SK-N-SH (cell line): ENCODE data around the gene TMEM39B. TPM values are rescaled to one million over a fixed set of nuclear protein-coding genes. Genes with fewer than 3 reads are reported as not detected.

Experiments used
- CTCF ChIA-PET: fragments of 300-600, 350-600 bp; formaldehyde crosslinking; extraction: SDS; loops from one replicate; lab custom pipeline; 2021; lab: Yijun Ruan, JAX
- POLR2A ChIA-PET: fragments of 350-600 bp; sonication (Branson Sonifier 250); formaldehyde crosslinking; extraction: SDS; loops from one replicate; lab custom pipeline; 2020; ENCODE audit warnings: antibody characterized with exemption, inconsistent platforms; lab: Yijun Ruan, JAX
- DNase-seq: peaks from one replicate; pipeline ENCODE4 v3.0.0; 2012
- H2AFZ ChIP-seq: fragments of 200-600 bp; sonication (generic); 2 replicates; pipeline ENCODE4 v1.8.1; 2016; ENCODE audit warnings: antibody characterized with exemption, mild to moderate bottlenecking, low read depth
- H3F3A ChIP-seq: fragments of 200-600 bp; sonication (generic); replicated peaks from 2 replicates; pipeline ENCODE3; 2016; ENCODE audit warnings: antibody characterized with exemption, mild to moderate bottlenecking; ENCODE audit not compliant: insufficient read depth
- H3K27ac ChIP-seq, 2 experiments: fragments of 200-500 bp in 1 of 2; fragments of 200-600 bp in 1 of 2; sonication (Bioruptor generic) in 1 of 2; sonication (generic), shearing (Covaris generic) in 1 of 2; 2 replicates each; pipeline versions ENCODE4 v1.5.1 to v1.6.1; 2014 to 2016; ENCODE audit warnings: low read depth in 2 of 2, inconsistent platforms in 1 of 2, low read length in 1 of 2, mild to moderate bottlenecking in 1 of 2, mixed read lengths in 1 of 2
- H3K27me3 ChIP-seq: fragments of 200-600 bp; sonication (generic), shearing (Covaris generic); 2 replicates; pipeline ENCODE4 v1.6.1; 2016; ENCODE audit warnings: mixed run types; ENCODE audit not compliant: insufficient read depth
- H3K36me3 ChIP-seq, 2 experiments: fragments of 200-500 bp in 1 of 2; fragments of 200-600 bp in 1 of 2; sonication (Bioruptor generic) in 1 of 2; sonication (generic) in 1 of 2; replicated peaks in 1 of 2; 2 replicates each; pipeline versions ENCODE3 to v1.5.1; 2014 to 2016; ENCODE audit warnings: low read length in 1 of 2, mild to moderate bottlenecking in 1 of 2; ENCODE audit not compliant: insufficient read depth in 2 of 2, control insufficient read depth in 1 of 2
- H3K4me1 ChIP-seq, 2 experiments: fragments of 200-500 bp in 1 of 2; fragments of 200-600 bp in 1 of 2; sonication (Bioruptor generic) in 1 of 2; sonication (generic), shearing (Covaris generic) in 1 of 2; 2 replicates each; pipeline versions ENCODE4 v1.5.1 to v1.6.1; 2014 to 2016; ENCODE audit warnings: low read depth in 1 of 2, low read length in 1 of 2, mixed run types in 1 of 2; ENCODE audit not compliant: insufficient read depth in 2 of 2, control insufficient read depth in 1 of 2
- H3K4me2 ChIP-seq: fragments of 200-600 bp; sonication (generic), shearing (Covaris generic); 2 replicates; pipeline ENCODE4 v1.6.1; 2017; ENCODE audit warnings: mixed run types
- H3K4me3 ChIP-seq, 2 experiments: fragments of 200-500 bp in 1 of 2; fragments of 200-600 bp in 1 of 2; sonication (Bioruptor generic) in 1 of 2; sonication (generic), shearing (Covaris generic) in 1 of 2; 2 replicates each; pipeline versions ENCODE4 v1.5.1 to v1.8.1; 2014 to 2016; ENCODE audit warnings: low read depth in 2 of 2, inconsistent platforms in 1 of 2, low read length in 1 of 2, mild to moderate bottlenecking in 1 of 2, mixed read lengths in 1 of 2, moderate library complexity in 1 of 2
- H3K79me2 ChIP-seq: fragments of 200-600 bp; sonication (generic); 2 replicates; pipeline ENCODE4 v1.8.1; 2017; ENCODE audit warnings: mild to moderate bottlenecking; ENCODE audit not compliant: insufficient read depth
- H3K9ac ChIP-seq: fragments of 200-600 bp; sonication (generic); 2 replicates; pipeline ENCODE4 v1.6.1; 2017; ENCODE audit warnings: mixed run types
- H3K9me2 ChIP-seq: fragments of 200-600 bp; sonication (generic); 2 replicates; pipeline ENCODE4 v1.6.1; 2017; ENCODE audit warnings: mixed run types
- H3K9me3 ChIP-seq: fragments of 200-600 bp; sonication (generic); 2 replicates; pipeline ENCODE4 v1.6.1; 2017; ENCODE audit warnings: mixed run types, mild to moderate bottlenecking, moderate library complexity
- H4K20me1 ChIP-seq: fragments of 200-600 bp; sonication (generic); 2 replicates; pipeline ENCODE4 v1.6.1; 2017; ENCODE audit warnings: mild to moderate bottlenecking, mixed run types; ENCODE audit not compliant: insufficient read depth
- EZH2phosphoT487 ChIP-seq: fragments of 200-600 bp; sonication (generic); IDR thresholded peaks from 2 replicates; pipeline ENCODE4 v1.6.1; 2017; ENCODE audit warnings: low read depth, mixed run types, mild to moderate bottlenecking, antibody characterized with exemption, moderate library complexity, borderline replicate concordance
- FOXJ3 ChIP-seq: sonication (generic); formaldehyde crosslinking; IDR thresholded peaks from 2 replicates; pipeline ENCODE4 v1.5.1; 2020; ENCODE audit warnings: mild to moderate bottlenecking, missing genetic modification reagents
- FOXM1 ChIP-seq: IDR thresholded peaks from 2 replicates; pipeline ENCODE4 v1.4.0; 2012; ENCODE audit warnings: low read depth, mild to moderate bottlenecking
- JUND ChIP-seq: IDR thresholded peaks from 2 replicates; pipeline ENCODE4 v1.4.0; 2012
- TAF1 ChIP-seq: IDR thresholded peaks from 2 replicates; pipeline ENCODE4 v1.6.1; 2012; ENCODE audit warnings: low read depth, mild to moderate bottlenecking, low read length, moderate library complexity, borderline replicate concordance
- WGBS: methylation state at CpG from one replicate; pipeline ENCODE4 v1.1.6; 2017; ENCODE audit warnings: low lambda C conversion rate; 5-methylcytosine and 5-hydroxymethylcytosine counted together
- polyA plus RNA-seq, 3 experiments: library from polyadenylated mRNA; depleted of rRNA; stranded (reverse); fragments of >200 nt; gene quantifications; 2 replicates each; pipeline ENCODE4 v1.2.3, GENCODE V29; 2012
- TF ChIP-seq, protein P1 (sequence below): IDR thresholded peaks from 2 replicates; pipeline ENCODE4; 2012
- TF ChIP-seq, protein P2 (sequence below): IDR thresholded peaks from 2 replicates; pipeline ENCODE4 v1.4.0; 2012; ENCODE audit warnings: low read depth
- TF ChIP-seq, protein P3 (sequence below): fragments of 150-350 bp; IDR thresholded peaks from 2 replicates; pipeline ENCODE4 v1.6.1; 2017; ENCODE audit warnings: antibody characterized with exemption, low read length, low read depth, borderline replicate concordance
- TF ChIP-seq, protein P4 (sequence below): IDR thresholded peaks from 2 replicates; pipeline ENCODE4 v1.4.0; 2012; ENCODE audit warnings: low read depth, borderline replicate concordance

Gene TMEM39B
- polyA plus RNA-seq, 1 of the 3 experiments (the other 2 are of a cell fraction): 25.1 TPM

DNA sequence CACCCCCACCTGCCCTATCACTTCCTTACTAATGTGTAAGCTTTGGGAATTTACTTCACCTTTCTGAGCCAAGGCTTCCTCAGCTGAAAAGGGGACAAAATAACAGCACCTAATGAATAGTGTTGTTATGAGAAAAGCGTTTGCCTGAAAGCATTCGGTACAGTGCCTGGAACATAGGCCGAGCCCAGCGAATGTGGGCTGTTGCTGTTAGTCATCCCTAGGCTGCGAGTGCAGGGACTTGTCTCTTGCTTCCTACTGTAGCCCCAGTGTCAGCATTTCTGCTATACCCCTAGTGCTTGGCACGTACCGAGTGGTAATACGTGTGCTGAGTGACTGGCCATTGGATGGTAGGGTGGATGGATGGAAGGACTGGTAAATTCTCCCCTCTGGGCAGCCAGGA is 18.4 kb downstream of the TMEM39B start:
- no peak overlapping the region for H3K9ac ChIP-seq
- no peaks in the 10 kb centered on the region for H3K27me3 ChIP-seq
- DNase-seq: no peak
- no peak overlapping the region for H2AFZ ChIP-seq
- TF ChIP-seq FOXM1 (no peak), FOXJ3 (CRISPR knock-in tag) (no peak)
- TF ChIP-seq, all 33 proteins: peak for 0
- 99% methylated on average over 8 of the region's 8 CpGs for WGBS
- no peaks in the 10 kb centered on the region for H3K9me2 ChIP-seq
- H3K79me2 ChIP-seq: peaks cover 7% of the 10 kb centered on the region; the same call in 1 of the 2 replicates
- no peak overlapping the region for H3K4me2 ChIP-seq
- H3K9me3 ChIP-seq: no peaks in the 10 kb centered on the region
- no peak overlapping the region for H3K4me3 ChIP-seq
- POLR2A ChIA-PET: interaction anchor here (2.5 kb wide), 1 partner anchor 19 kb away, joined by 7 read pairs; the partner anchor contains the start of gene TMEM39B
- CTCF ChIA-PET: interaction anchor here (0.6 to 1.2 kb wide), 3 partner anchors 16 to 1365 kb away, joined by 3 to 4 read pairs (median 4); no protein-coding TSS in a partner anchor
- peaks cover 32 to 38% of the 10 kb centered on the region in 2 experiments for H3K36me3 ChIP-seq
- H3F3A ChIP-seq: no peaks in the 10 kb centered on the region
- no peaks in the 10 kb centered on the region for H3K4me1 ChIP-seq
- no peaks in the 10 kb centered on the region for H4K20me1 ChIP-seq
- no peak overlapping the region for H3K27ac ChIP-seq

DNA sequence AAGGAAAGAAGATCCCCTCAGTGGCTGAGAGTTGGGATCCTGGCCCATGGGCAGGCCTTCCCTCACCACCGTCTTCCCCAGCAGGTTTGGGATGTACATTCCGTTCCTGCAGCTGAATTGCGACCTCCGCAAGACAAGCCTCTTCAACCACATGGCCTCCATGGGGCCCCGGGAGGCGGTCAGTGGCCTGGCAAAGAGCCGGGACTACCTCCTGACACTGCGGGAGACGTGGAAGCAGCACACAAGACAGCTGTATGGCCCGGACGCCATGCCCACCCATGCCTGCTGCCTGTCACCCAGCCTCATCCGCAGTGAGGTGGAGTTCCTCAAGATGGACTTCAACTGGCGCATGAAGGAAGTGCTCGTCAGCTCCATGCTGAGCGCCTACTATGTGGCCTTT is 18.9 kb downstream of the TMEM39B start:
- Histone ChIP-seq H3F3A (no peaks in the 10 kb centered on the region), H2AFZ (no peak overlapping the region), H4K20me1 (no peaks in the 10 kb centered on the region), H3K9ac (no peak overlapping the region), H3K4me2 (no peak overlapping the region), H3K9me2 (no peaks in the 10 kb centered on the region), H3K27me3 (no peaks in the 10 kb centered on the region), H3K36me3 (peaks cover 32 to 35% of the 10 kb centered on the region in 2 experiments), H3K4me1 (no peaks in the 10 kb centered on the region), H3K4me3 (no peak overlapping the region), H3K9me3 (no peaks in the 10 kb centered on the region), H3K27ac (no peak overlapping the region), H3K79me2 (peaks cover 3% of the 10 kb centered on the region; the same call in 1 of the 2 replicates)
- no peak for TF ChIP-seq EZH2phosphoT487
- TF ChIP-seq, protein P1, sequence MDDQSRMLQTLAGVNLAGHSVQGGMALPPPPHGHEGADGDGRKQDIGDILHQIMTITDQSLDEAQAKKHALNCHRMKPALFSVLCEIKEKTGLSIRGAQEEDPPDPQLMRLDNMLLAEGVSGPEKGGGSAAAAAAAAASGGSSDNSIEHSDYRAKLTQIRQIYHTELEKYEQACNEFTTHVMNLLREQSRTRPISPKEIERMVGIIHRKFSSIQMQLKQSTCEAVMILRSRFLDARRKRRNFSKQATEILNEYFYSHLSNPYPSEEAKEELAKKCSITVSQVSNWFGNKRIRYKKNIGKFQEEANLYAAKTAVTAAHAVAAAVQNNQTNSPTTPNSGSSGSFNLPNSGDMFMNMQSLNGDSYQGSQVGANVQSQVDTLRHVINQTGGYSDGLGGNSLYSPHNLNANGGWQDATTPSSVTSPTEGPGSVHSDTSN: no peak
- DNase-seq: no peak
- ChIA-PET POLR2A (interaction anchor here (2.5 kb wide), 1 partner anchor 19 kb away, joined by 7 read pairs; the partner anchor contains the start of gene TMEM39B), CTCF (interaction anchor here (0.6 to 1.2 kb wide), 3 partner anchors 17 to 1365 kb away, joined by 3 to 4 read pairs (median 4); no protein-coding TSS in a partner anchor)
- WGBS: 95% methylated on average over 8 of the region's 15 CpGs

DNA sequence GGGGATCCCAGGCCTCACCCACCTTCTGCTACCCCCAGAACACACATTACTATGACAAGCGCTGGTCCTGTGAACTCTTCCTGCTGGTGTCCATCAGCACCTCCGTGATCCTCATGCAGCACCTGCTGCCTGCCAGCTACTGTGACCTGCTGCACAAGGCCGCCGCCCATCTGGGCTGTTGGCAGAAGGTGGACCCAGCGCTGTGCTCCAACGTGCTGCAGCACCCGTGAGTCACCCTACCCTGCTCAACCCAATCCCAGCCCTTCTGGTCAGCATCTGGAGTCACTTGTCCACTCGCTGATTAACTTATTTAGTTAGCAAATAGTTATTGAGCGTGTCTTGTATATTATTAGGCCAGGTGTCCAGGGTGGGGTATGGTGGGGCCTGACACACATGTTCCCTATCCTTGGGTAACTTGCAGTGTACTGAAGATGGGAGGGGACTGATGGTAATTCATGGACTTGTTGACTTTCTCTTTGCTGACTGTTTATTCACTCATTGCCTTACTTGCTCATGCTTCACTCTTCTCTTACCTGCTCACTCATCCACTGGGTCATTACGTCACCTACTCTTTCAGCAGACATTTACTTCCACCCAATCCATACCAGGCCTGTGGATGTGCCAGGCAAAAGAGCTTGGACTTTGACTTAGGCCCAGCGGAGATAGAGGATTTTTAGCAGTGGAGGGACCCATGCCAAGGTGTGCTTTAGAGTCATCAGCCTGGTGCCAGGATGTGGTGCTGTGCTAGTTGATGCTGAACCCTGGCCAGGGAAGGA is 22.2 kb downstream of the TMEM39B start:
- no peak overlapping the region for H3K4me2 ChIP-seq
- H3K79me2 ChIP-seq: no peaks in the 10 kb centered on the region
- peaks cover 29 to 39% of the 10 kb centered on the region in 2 experiments for H3K36me3 ChIP-seq
- H2AFZ ChIP-seq: no peak overlapping the region
- TF ChIP-seq JUND (no peak), TAF1 (no peak)
- TF ChIP-seq, protein P2, sequence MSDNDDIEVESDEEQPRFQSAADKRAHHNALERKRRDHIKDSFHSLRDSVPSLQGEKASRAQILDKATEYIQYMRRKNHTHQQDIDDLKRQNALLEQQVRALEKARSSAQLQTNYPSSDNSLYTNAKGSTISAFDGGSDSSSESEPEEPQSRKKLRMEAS: no peak
- TF ChIP-seq, protein P3, sequence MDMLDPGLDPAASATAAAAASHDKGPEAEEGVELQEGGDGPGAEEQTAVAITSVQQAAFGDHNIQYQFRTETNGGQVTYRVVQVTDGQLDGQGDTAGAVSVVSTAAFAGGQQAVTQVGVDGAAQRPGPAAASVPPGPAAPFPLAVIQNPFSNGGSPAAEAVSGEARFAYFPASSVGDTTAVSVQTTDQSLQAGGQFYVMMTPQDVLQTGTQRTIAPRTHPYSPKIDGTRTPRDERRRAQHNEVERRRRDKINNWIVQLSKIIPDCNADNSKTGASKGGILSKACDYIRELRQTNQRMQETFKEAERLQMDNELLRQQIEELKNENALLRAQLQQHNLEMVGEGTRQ: no peak
- TF ChIP-seq, protein P4, sequence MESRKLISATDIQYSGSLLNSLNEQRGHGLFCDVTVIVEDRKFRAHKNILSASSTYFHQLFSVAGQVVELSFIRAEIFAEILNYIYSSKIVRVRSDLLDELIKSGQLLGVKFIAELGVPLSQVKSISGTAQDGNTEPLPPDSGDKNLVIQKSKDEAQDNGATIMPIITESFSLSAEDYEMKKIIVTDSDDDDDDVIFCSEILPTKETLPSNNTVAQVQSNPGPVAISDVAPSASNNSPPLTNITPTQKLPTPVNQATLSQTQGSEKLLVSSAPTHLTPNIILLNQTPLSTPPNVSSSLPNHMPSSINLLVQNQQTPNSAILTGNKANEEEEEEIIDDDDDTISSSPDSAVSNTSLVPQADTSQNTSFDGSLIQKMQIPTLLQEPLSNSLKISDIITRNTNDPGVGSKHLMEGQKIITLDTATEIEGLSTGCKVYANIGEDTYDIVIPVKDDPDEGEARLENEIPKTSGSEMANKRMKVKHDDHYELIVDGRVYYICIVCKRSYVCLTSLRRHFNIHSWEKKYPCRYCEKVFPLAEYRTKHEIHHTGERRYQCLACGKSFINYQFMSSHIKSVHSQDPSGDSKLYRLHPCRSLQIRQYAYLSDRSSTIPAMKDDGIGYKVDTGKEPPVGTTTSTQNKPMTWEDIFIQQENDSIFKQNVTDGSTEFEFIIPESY: no peak
- H3F3A ChIP-seq: peaks cover under 1% of the 10 kb centered on the region
- H3K9me3 ChIP-seq: no peaks in the 10 kb centered on the region
- ChIA-PET CTCF (no interaction called here), POLR2A (interaction anchor here (1.4 kb wide), 1 partner anchor 22 kb away, joined by 7 read pairs; the partner anchor contains the start of gene TMEM39B)
- no peak overlapping the region for H3K9ac ChIP-seq
- H3K9me2 ChIP-seq: no peaks in the 10 kb centered on the region
- no peak overlapping the region for H3K27ac ChIP-seq
- H3K4me1 ChIP-seq: no peaks in the 10 kb centered on the region; a peak in 1 of 4 replicates
- no peaks in the 10 kb centered on the region for H3K27me3 ChIP-seq
- DNase-seq: no peak
- 97% methylated on average over 11 of the region's 11 CpGs for WGBS
- no peak overlapping the region for H3K4me3 ChIP-seq
- no peaks in the 10 kb centered on the region for H4K20me1 ChIP-seq
